ENCODE results near the gene NELFCD.

Gene NELFCD

DNA sequence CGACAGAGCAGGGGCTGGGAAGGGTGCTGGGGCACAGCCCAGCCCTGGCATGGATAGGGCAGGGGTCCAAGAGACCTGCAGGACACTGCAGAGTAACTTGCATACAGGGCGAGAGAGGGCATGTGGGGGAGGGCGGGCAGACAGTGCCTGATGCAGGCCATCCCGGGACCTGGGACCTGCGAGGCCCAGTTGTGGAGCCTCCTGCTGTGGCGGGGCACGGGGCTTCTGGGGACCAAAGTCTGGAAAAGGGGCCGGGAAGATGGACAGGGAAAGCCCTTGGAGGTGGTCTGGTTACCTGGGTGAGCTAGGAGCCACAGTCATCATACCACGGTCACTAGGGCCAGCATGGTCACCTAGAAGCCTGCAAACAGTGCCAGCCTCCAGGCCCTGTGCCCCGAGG lies 37.8 kb downstream of the NELFCD start:
- Histone ChIP-seq H3K27me3 (ENCODE audit: low read depth, low read length) (no peaks in the 10 kb centered on the region), H3K9me3 (ENCODE audit: insufficient read depth, low read length) (no peaks in the 10 kb centered on the region), H2AFZ (ENCODE audit: low read depth, low read length) (no peak overlapping the region), H3K4me2 (ENCODE audit: low read length) (no peak overlapping the region), H3K79me2 (ENCODE audit: low read length) (no peaks in the 10 kb centered on the region), H4K20me1 (ENCODE audit: insufficient read depth, low read length) (0 out of 2 replicates have a peak, but pooled peaks cover 6% of the 10 kb centered on the region), H3K4me3 (ENCODE audit: low read length) (no peak overlapping the region), H3K27ac (ENCODE audit: low read length) (no peak overlapping the region), H3K9ac (ENCODE audit: low read length) (no peak overlapping the region), H3K4me1 (ENCODE audit: low read length) (peaks cover 9% of the 10 kb centered on the region), H3K36me3 (replicated peaks; ENCODE audit: low read depth, low read length) (peaks cover 20% of the 10 kb centered on the region)
- TF ChIP-seq, protein P1, sequence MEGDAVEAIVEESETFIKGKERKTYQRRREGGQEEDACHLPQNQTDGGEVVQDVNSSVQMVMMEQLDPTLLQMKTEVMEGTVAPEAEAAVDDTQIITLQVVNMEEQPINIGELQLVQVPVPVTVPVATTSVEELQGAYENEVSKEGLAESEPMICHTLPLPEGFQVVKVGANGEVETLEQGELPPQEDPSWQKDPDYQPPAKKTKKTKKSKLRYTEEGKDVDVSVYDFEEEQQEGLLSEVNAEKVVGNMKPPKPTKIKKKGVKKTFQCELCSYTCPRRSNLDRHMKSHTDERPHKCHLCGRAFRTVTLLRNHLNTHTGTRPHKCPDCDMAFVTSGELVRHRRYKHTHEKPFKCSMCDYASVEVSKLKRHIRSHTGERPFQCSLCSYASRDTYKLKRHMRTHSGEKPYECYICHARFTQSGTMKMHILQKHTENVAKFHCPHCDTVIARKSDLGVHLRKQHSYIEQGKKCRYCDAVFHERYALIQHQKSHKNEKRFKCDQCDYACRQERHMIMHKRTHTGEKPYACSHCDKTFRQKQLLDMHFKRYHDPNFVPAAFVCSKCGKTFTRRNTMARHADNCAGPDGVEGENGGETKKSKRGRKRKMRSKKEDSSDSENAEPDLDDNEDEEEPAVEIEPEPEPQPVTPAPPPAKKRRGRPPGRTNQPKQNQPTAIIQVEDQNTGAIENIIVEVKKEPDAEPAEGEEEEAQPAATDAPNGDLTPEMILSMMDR (IDR thresholded peaks at IDR 0.05; ENCODE audit: low read depth, low read length), result no peak
- TF ChIP-seq EZH2phosphoT487 (IDR thresholded peaks at IDR 0.05; ENCODE audit: low read depth), result no peak

DNA sequence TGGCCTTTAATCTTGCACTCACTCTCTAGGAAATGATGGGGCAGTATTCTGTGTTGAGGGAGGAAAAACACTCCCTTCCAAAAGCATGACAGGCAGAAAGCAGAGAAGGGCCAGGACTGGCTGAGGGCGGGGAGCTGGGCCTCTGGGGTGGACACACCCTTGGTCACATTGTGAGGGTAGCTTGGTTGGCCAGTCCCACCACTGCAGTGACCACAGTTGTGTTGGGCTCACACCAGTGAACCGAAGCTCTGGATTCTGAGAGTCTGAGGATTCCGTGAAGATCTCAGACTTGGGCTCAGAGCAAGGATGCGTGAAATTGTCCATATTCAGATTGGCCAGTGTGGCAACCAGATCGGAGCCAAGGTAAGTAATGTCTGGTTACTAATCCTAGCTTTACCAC lies 38.2 kb downstream of the NELFCD start, which contains the start of gene TUBB1:
Gene TUBB1 (plus strand): TSS at position 213 of the 400 bp plus-strand sequence. CDS start 94 bp downstream, at position 307.
- peaks cover 3% of the 10 kb centered on the region; the same call in 1 of the 2 replicates for H3K79me2 ChIP-seq (ENCODE audit: low read length)
- H3K27me3 ChIP-seq (ENCODE audit: low read depth, low read length), result no peaks in the 10 kb centered on the region
- no peaks in the 10 kb centered on the region for H3K9me3 ChIP-seq (ENCODE audit: insufficient read depth, low read length)
- no peak within 1 kb of the TSS for H3K9ac ChIP-seq (ENCODE audit: low read length)
- H4K20me1 ChIP-seq (ENCODE audit: insufficient read depth, low read length), result peaks cover 7% of the 10 kb centered on the region; the same call in 1 of the 2 replicates
- H3K4me3 ChIP-seq (ENCODE audit: low read length), result no peak within 1 kb of the TSS
- peaks cover 9% of the 10 kb centered on the region for H3K4me1 ChIP-seq (ENCODE audit: low read length)
- no peak within 1 kb of the TSS for H2AFZ ChIP-seq (ENCODE audit: low read depth, low read length)
- TF ChIP-seq, protein P1 (IDR thresholded peaks at IDR 0.05; ENCODE audit: low read depth, low read length), result no peak
- TF ChIP-seq EZH2phosphoT487 (IDR thresholded peaks at IDR 0.05; ENCODE audit: low read depth), result no peak
- no peak within 1 kb of the TSS for H3K4me2 ChIP-seq (ENCODE audit: low read length)
- H3K36me3 ChIP-seq (replicated peaks; ENCODE audit: low read depth, low read length), result peaks cover 24% of the 10 kb centered on the region
- H3K27ac ChIP-seq (ENCODE audit: low read length), result no peak within 1 kb of the TSS

DNA sequence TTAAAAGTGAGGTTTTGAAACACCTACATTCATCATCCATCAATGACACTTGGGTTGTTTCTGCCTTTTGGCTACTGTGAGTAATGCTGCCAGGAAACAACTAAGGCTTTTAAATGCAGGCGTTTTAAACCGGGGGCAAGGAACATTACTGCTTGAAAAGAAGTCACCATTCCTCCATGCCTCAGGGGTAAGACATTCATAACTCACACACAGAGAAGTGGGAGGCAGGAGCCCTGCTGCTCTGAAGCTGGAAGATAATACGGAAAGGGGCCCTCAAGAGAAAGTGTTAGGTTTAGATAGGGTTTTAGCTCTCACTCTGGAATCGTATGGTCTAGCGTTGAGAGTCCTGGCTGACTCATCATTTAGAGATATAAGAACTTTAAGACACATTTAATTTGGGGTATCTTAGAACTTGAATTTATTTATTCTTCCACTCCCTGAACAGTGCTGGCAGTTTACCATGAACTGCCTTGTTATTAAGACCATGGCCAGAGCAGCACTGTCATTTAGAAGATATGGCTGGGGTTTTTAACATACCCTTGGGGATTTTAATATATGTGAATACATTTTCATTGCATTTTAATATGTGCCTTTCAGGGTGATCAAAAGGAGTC lies 40.0 kb downstream of the NELFCD start:
- Histone ChIP-seq H3K9me3 (ENCODE audit: insufficient read depth, low read length) (no peaks in the 10 kb centered on the region), H3K4me1 (ENCODE audit: low read length) (peaks cover 9% of the 10 kb centered on the region), H3K4me2 (ENCODE audit: low read length) (no peak overlapping the region), H3K79me2 (ENCODE audit: low read length) (peaks cover 19% of the 10 kb centered on the region), H3K27ac (ENCODE audit: low read length) (no peak overlapping the region), H2AFZ (ENCODE audit: low read depth, low read length) (no peak overlapping the region), H3K36me3 (replicated peaks; ENCODE audit: low read depth, low read length) (peaks cover 42% of the 10 kb centered on the region), H3K4me3 (ENCODE audit: low read length) (no peak overlapping the region), H4K20me1 (ENCODE audit: insufficient read depth, low read length) (peaks cover 25% of the 10 kb centered on the region), H3K27me3 (ENCODE audit: low read depth, low read length) (no peaks in the 10 kb centered on the region), H3K9ac (ENCODE audit: low read length) (no peak overlapping the region)
- no peak for TF ChIP-seq EZH2phosphoT487 (IDR thresholded peaks at IDR 0.05; ENCODE audit: low read depth)
- TF ChIP-seq, protein P1 (IDR thresholded peaks at IDR 0.05; ENCODE audit: low read depth, low read length), result no peak

DNA sequence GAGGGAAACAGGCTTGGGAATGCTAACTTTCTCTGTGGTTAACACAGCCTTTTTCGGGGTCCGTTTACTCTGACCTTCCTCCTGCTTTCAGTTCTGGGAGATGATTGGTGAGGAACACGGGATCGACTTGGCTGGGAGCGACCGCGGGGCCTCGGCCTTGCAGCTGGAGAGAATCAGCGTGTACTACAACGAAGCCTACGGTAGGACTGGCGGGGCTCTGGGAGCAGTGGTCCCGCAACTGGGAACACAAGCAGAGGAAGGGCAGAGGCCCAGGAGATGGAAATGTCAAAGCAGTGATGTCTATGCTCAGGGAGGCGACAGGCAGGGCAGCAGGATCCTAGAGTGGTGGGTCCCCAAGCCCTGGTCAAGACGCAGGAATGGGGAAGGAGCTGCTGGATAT lies 41.7 kb downstream of the NELFCD start:
- Histone ChIP-seq H3K4me2 (ENCODE audit: low read length) (no peak overlapping the region), H3K4me1 (ENCODE audit: low read length) (no peaks in the 10 kb centered on the region)
- TF ChIP-seq, protein P1 (IDR thresholded peaks at IDR 0.05; ENCODE audit: low read depth, low read length), result no peak
- no peak for TF ChIP-seq EZH2phosphoT487 (IDR thresholded peaks at IDR 0.05; ENCODE audit: low read depth)

More for the DNA sequence above, 41.7 kb downstream of the NELFCD start:
- Histone ChIP-seq H3K4me3 (ENCODE audit: low read length) (no peak overlapping the region), H2AFZ (ENCODE audit: low read depth, low read length) (no peak overlapping the region), H3K9me3 (ENCODE audit: insufficient read depth, low read length) (no peaks in the 10 kb centered on the region), H3K27ac (ENCODE audit: low read length) (no peak overlapping the region), H3K79me2 (ENCODE audit: low read length) (peaks cover 36% of the 10 kb centered on the region), H3K27me3 (ENCODE audit: low read depth, low read length) (no peaks in the 10 kb centered on the region), H3K9ac (ENCODE audit: low read length) (no peak overlapping the region), H4K20me1 (ENCODE audit: insufficient read depth, low read length) (peaks cover 42% of the 10 kb centered on the region), H3K36me3 (replicated peaks; ENCODE audit: low read depth, low read length) (peaks cover 58% of the 10 kb centered on the region)

Data from OCI-LY3 (cell line).